GM12878 (cell line): ENCODE data around the gene LEMD2. TPM values are rescaled to one million over a fixed set of nuclear protein-coding genes. Genes with fewer than 3 reads are reported as not detected.

Experiments used
- ATAC-seq: fragments of 200-7000 bp; cut with Tn5 transposase; 3 replicates; pipeline ENCODE4 v1.9.1; 2020; ENCODE audit warnings: mild to moderate bottlenecking, moderate library complexity
- BruUV-seq: library from RNA; stranded (reverse); fragments of 400-500 nt; replicated peaks from 2 replicates; lab custom pipeline; 2021; lab: Mats Ljungman, UMichigan
- CTCF ChIA-PET: fragments of 300-600 bp; sonication (Branson Sonifier 250); formaldehyde crosslinking; extraction: SDS; loops from one replicate; lab custom pipeline; 2021; ENCODE audit warnings: inconsistent platforms; lab: Yijun Ruan, JAX
- POLR2A ChIA-PET: fragments of 350-600 bp; formaldehyde crosslinking; extraction: SDS; loops from one replicate; lab custom pipeline; 2021; ENCODE audit warnings: inconsistent platforms; lab: Charles Lee
- RAD21 ChIA-PET: fragments of 300-600 bp; sonication (Branson Sonifier 250); formaldehyde crosslinking; loops from one replicate; lab custom pipeline; 2023; ENCODE audit warnings: antibody characterized with exemption; ENCODE audit not compliant: unreplicated experiment; lab: Charles Lee
- SMC1A ChIA-PET: fragments of 300-600 bp; sonication (Branson Sonifier 250); formaldehyde crosslinking; loops from one replicate; lab custom pipeline; 2023; ENCODE audit not compliant: unreplicated experiment, uncharacterized antibody; lab: Charles Lee
- DNase-seq: peaks from one replicate; pipeline ENCODE4 v3.0.0-alpha.2; 2011; ENCODE audit warnings: low read depth, low spot score
- FAIRE-seq: peaks from 3 replicates; lab custom pipeline; 2011; peaks lifted over from hg19 to GRCh38; lab: Jason Lieb, UNC
- H2AFZ ChIP-seq: 2 replicates; pipeline ENCODE4 v1.6.0; 2011; ENCODE audit warnings: low read depth, low read length, control low read depth; ENCODE audit not compliant: control insufficient read depth
- H3K27ac ChIP-seq: 2 replicates; pipeline ENCODE4 v1.5.1; 2011; ENCODE audit warnings: control low read depth; ENCODE audit not compliant: control insufficient read depth, insufficient read depth
- H3K27me3 ChIP-seq, 2 experiments: replicated peaks in 1 of 2; 2 replicates each; pipeline versions ENCODE4 v1.6.0 to v1.6.1; 2011; ENCODE audit warnings: low read length in 1 of 2; ENCODE audit not compliant: control insufficient read depth in 2 of 2, insufficient read depth in 2 of 2
- H3K36me3 ChIP-seq, 2 experiments: 2 replicates each; pipeline ENCODE4 v1.5.1; 2011; ENCODE audit warnings: low read length in 1 of 2; ENCODE audit not compliant: control insufficient read depth in 2 of 2, insufficient read depth in 2 of 2
- H3K4me1 ChIP-seq: 2 replicates; pipeline ENCODE4 v1.6.1; 2011; ENCODE audit warnings: mild to moderate bottlenecking, low read length, moderate library complexity, mixed read lengths; ENCODE audit not compliant: control insufficient read depth, insufficient read depth
- H3K4me2 ChIP-seq: 2 replicates; pipeline ENCODE4 v1.6.0; 2011; ENCODE audit warnings: control low read depth; ENCODE audit not compliant: control insufficient read depth, insufficient read depth
- H3K4me3 ChIP-seq: fragments of 200-600 bp; sonication (generic); 2 replicates; pipeline ENCODE4 v1.5.1; 2016
- H3K79me2 ChIP-seq: 2 replicates; pipeline ENCODE4 v1.6.0; 2011; ENCODE audit warnings: low read length; ENCODE audit not compliant: control insufficient read depth, insufficient read depth
- H3K9ac ChIP-seq: 2 replicates; pipeline ENCODE4 v1.8.0; 2011; ENCODE audit warnings: low read length, control low read depth, mixed read lengths; ENCODE audit not compliant: control insufficient read depth, insufficient read depth
- H3K9me3 ChIP-seq: replicated peaks from 3 replicates; pipeline ENCODE4 v1.5.1; 2011; ENCODE audit warnings: mild to moderate bottlenecking, low read length; ENCODE audit not compliant: control insufficient read depth, insufficient read depth
- H4K20me1 ChIP-seq: 2 replicates; pipeline ENCODE4 v1.6.0; 2011; ENCODE audit not compliant: control insufficient read depth, insufficient read depth
- ETV6 ChIP-seq, 2 experiments: fragments of 450-650 bp in 1 of 2; IDR thresholded peaks in 1 of 2; conservative IDR thresholded peaks in 1 of 2; 2 replicates each; pipeline ENCODE4 v1.6.1; 2014; ENCODE audit warnings: antibody characterized with exemption in 1 of 2, borderline replicate concordance in 1 of 2, low read depth in 1 of 2, mild to moderate bottlenecking in 1 of 2, moderate library complexity in 1 of 2
- IKZF2 ChIP-seq, 2 experiments: fragments of 450-650 bp; IDR thresholded peaks; 2 replicates each; pipeline ENCODE4 v1.6.1; 2017; ENCODE audit warnings: mild to moderate bottlenecking in 2 of 2, moderate library complexity in 2 of 2
- MYC ChIP-seq: IDR thresholded peaks from 2 replicates; pipeline ENCODE4 v1.6.1; 2011; ENCODE audit warnings: mild to moderate bottlenecking, low read length, moderate library complexity, inconsistent platforms; ENCODE audit not compliant: insufficient read depth, insufficient replicate concordance, insufficient read length, severe bottlenecking
- NFXL1 ChIP-seq: fragments of 450-650 bp; IDR thresholded peaks from 2 replicates; pipeline ENCODE4 v1.6.1; 2017; ENCODE audit warnings: antibody characterized with exemption, mild to moderate bottlenecking, borderline replicate concordance
- NR2C1 ChIP-seq: fragments of 450-650 bp; IDR thresholded peaks from 2 replicates; pipeline ENCODE4 v1.6.1; 2017; ENCODE audit warnings: antibody characterized with exemption, mild to moderate bottlenecking, moderate library complexity
- SIN3A ChIP-seq: IDR thresholded peaks from 2 replicates; pipeline ENCODE4 v1.6.1; 2012; ENCODE audit warnings: low read depth, low read length, improper control_type of control experiment
- SIX5 ChIP-seq: IDR thresholded peaks from 2 replicates; pipeline ENCODE4 v1.6.1; 2011; ENCODE audit warnings: mild to moderate bottlenecking, low read depth, low read length, moderate library complexity; ENCODE audit not compliant: severe bottlenecking
- SMAD5 ChIP-seq: IDR thresholded peaks from 2 replicates; pipeline ENCODE4 v1.6.1; 2016; ENCODE audit warnings: antibody characterized with exemption, low read depth
- TCF3 ChIP-seq: IDR thresholded peaks from 2 replicates; pipeline ENCODE4 v1.6.1; 2012; ENCODE audit warnings: low read depth, mild to moderate bottlenecking, low read length, borderline replicate concordance; ENCODE audit not compliant: insufficient read depth
- ZBTB4 ChIP-seq: fragments of 450-650 bp; formaldehyde crosslinking; IDR thresholded peaks from 2 replicates; pipeline ENCODE4 v1.4.0; 2022; ENCODE audit warnings: mild to moderate bottlenecking, moderate library complexity
- WGBS: methylation state at CpG from one replicate; pipeline ENCODE4 v1.1.6; 2016; ENCODE audit warnings: low lambda C conversion rate; ENCODE audit not compliant: insufficient replicate concordance, insufficient coverage; ENCODE audit errors: missing lambda C conversion rate; 5-methylcytosine and 5-hydroxymethylcytosine counted together
- in situ Hi-C: fragments of 300-500 bp; cut with MboI; formaldehyde crosslinking; loops from 9 replicates; pipeline ENCODE4 v1.14.3; 2018; ENCODE audit warnings: mixed read lengths
- intact Hi-C: fragments of 100-400 bp; cut with micrococcal nuclease; formaldehyde crosslinking; loops from one replicate; pipeline ENCODE4 v1.14.2; 2022; ENCODE audit not compliant: unreplicated experiment
- polyA plus RNA-seq, 11 experiments: library from polyadenylated mRNA; depleted of rRNA in 4 of 11; unstranded in 6 of 11; stranded (reverse) in 5 of 11; fragments of >200 nt; fragmentation: Nextera tagmentation in 4 of 11; fragmentation: Illumina TruSeq in 1 of 11; extraction: Ambion mirVana in 4 of 11; extraction: Trizol in 1 of 11; gene quantifications; 1 replicate in 1 of 11; 2 replicates in 10 of 11; pipeline versions ENCODE4 v1.2.1 to v1.2.3, GENCODE V29; 2011 to 2016; ENCODE audit warnings: inconsistent platforms in 2 of 11, missing spikeins in 2 of 11, low read depth in 1 of 11
- total RNA-seq, 4 experiments: library from RNA; depleted of rRNA in 3 of 4; stranded (reverse); fragments of >200 nt in 3 of 4; fragmentation: Illumina TruSeq in 1 of 4; extraction: Trizol in 1 of 4; gene quantifications; 2 replicates each; pipeline versions ENCODE4 v1.2.1 to v1.2.3, GENCODE V29; 2013 to 2021
- TF ChIP-seq, protein P1 (sequence below): IDR thresholded peaks from 2 replicates; pipeline ENCODE4 v1.6.1; 2012; ENCODE audit warnings: mild to moderate bottlenecking, low read depth, low read length
- TF ChIP-seq, protein P2 (sequence below): fragments of 450-650 bp; IDR thresholded peaks from 2 replicates; pipeline ENCODE4 v1.6.1; 2018; ENCODE audit warnings: borderline replicate concordance, mild to moderate bottlenecking; ENCODE audit not compliant: partially characterized antibody

The LEMD2 gene
- total and polyA plus RNA-seq, 10 of the 15 experiments (the other 5 are each of a cell fraction or from before 2014, with no cell fraction given): 0.45 to 47.1 (median 22.8) TPM

DNA sequence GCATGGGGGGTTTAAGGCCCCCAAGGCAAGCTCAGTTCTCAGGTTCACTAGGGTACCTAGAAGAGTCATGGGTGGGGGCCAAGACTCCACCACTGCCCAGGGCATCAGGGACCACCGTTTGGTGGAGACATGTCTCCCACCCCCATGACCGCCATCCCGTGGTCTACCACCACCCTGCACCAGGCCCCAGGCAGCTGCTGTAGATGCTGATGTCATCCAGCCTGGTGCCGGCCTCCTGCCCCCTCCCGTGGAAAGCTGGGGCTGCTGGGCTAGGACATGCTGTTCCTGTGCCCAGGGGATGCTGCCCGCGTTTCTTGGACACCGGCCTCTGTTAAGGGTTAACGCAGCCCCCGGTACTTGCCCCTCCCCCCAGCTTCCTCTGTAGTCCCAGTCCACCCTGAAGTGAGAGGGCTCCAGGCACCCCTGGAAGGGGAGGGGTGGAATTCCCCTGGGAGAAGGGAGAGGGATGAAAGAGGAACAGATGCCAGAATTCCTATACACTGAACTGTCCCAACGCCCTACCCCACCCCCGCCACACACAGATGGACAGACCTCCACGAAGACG lies 42.8 kb downstream of the LEMD2 start (continued):
- TF ChIP-seq SIN3A (no peak), SMAD5 (no peak), NFXL1 (no peak), IKZF2 (IDR thresholded peaks at IDR 0.05) (no peak), MYC (no peak)
- TF ChIP-seq, all 136 proteins: peak for 0

DNA sequence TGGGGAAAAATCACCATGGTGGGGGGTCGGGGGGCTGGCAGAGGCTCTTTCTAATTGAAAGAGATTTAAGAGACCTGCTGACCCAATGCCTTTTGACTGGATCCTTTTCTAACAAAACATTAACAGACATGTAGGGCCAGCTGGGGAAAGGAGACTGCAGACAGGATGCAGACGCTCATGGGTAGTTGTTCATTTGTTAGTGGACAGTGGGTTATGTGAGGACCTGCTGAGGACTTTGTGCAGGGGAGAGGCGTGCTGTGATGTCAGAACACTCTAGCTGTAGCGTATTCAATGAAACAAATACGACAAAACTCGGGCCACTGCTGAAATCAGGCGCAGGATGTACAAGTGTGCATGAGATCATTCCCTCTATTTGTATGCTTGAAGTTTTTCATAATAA lies 43.4 kb downstream of the LEMD2 start:
- no peaks in the 10 kb centered on the region for H4K20me1 ChIP-seq
- BruUV-seq: no TSS peak
- ChIA-PET SMC1A (interaction anchor here (0.9 to 1.1 kb wide), 2 partner anchors 34 to 156 kb away, joined by 3 to 4 read pairs; partner anchors contain the start of gene UQCC2), POLR2A (interaction anchor here (0.6 kb wide), 1 partner anchor 513 kb away, joined by 4 read pairs; no protein-coding TSS in a partner anchor), CTCF (interaction anchor here (0.8 to 7.2 kb wide), 6 partner anchors 12 to 156 kb away, joined by 3 to 46 read pairs (median 6); partner anchors contain the start of gene UQCC2), RAD21 (interaction anchor here (1.4 kb wide), 1 partner anchor 34 kb away, joined by 3 read pairs; the partner anchor contains the start of gene UQCC2)
- H3K9me3 ChIP-seq: no peaks in the 10 kb centered on the region
- 16% methylated on average over 7 of the region's 7 CpGs for WGBS
- no peaks in the 10 kb centered on the region for H3K36me3 ChIP-seq
- intact Hi-C loops (no loop called here), in situ Hi-C loops (no loop called here)
- no peak overlapping the region for H3K4me2 ChIP-seq
- no peak overlapping the region for H2AFZ ChIP-seq
- H3K27ac ChIP-seq: no peak overlapping the region
- no peaks in the 10 kb centered on the region for H3K4me1 ChIP-seq
- ATAC-seq (no peak), FAIRE-seq (no peak), DNase-seq (no peak)
- H3K79me2 ChIP-seq: no peaks in the 10 kb centered on the region
- H3K27me3 ChIP-seq: no peaks in the 10 kb centered on the region; a peak in 1 of 4 replicates
- H3K4me3 ChIP-seq: no peak overlapping the region
- no peak overlapping the region for H3K9ac ChIP-seq
- no peak for TF ChIP-seq SIX5
- TF ChIP-seq ETV6 (conservative IDR thresholded peaks at IDR 0.05 in 1 of 2, IDR thresholded peaks at IDR 0.05 in 1 of 2; ENCODE audit: borderline replicate concordance in 1 of 2, low read depth in 1 of 2): no peak
- TF ChIP-seq ZBTB4 (CRISPR knock-in tag): no peak
- TF ChIP-seq, protein P1, sequence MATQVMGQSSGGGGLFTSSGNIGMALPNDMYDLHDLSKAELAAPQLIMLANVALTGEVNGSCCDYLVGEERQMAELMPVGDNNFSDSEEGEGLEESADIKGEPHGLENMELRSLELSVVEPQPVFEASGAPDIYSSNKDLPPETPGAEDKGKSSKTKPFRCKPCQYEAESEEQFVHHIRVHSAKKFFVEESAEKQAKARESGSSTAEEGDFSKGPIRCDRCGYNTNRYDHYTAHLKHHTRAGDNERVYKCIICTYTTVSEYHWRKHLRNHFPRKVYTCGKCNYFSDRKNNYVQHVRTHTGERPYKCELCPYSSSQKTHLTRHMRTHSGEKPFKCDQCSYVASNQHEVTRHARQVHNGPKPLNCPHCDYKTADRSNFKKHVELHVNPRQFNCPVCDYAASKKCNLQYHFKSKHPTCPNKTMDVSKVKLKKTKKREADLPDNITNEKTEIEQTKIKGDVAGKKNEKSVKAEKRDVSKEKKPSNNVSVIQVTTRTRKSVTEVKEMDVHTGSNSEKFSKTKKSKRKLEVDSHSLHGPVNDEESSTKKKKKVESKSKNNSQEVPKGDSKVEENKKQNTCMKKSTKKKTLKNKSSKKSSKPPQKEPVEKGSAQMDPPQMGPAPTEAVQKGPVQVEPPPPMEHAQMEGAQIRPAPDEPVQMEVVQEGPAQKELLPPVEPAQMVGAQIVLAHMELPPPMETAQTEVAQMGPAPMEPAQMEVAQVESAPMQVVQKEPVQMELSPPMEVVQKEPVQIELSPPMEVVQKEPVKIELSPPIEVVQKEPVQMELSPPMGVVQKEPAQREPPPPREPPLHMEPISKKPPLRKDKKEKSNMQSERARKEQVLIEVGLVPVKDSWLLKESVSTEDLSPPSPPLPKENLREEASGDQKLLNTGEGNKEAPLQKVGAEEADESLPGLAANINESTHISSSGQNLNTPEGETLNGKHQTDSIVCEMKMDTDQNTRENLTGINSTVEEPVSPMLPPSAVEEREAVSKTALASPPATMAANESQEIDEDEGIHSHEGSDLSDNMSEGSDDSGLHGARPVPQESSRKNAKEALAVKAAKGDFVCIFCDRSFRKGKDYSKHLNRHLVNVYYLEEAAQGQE: no peak
- TF ChIP-seq, protein P2, sequence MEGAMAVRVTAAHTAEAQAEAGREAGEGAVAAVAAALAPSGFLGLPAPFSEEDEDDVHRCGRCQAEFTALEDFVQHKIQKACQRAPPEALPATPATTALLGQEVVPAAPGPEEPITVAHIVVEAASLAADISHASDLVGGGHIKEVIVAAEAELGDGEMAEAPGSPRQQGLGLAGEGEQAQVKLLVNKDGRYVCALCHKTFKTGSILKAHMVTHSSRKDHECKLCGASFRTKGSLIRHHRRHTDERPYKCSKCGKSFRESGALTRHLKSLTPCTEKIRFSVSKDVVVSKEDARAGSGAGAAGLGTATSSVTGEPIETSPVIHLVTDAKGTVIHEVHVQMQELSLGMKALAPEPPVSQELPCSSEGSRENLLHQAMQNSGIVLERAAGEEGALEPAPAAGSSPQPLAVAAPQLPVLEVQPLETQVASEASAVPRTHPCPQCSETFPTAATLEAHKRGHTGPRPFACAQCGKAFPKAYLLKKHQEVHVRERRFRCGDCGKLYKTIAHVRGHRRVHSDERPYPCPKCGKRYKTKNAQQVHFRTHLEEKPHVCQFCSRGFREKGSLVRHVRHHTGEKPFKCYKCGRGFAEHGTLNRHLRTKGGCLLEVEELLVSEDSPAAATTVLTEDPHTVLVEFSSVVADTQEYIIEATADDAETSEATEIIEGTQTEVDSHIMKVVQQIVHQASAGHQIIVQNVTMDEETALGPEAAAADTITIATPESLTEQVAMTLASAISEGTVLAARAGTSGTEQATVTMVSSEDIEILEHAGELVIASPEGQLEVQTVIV: no peak
- no peak for TF ChIP-seq TCF3
- TF ChIP-seq NR2C1: no peak
